Stimulated activated CD4-positive, alpha-beta T cell treated with anti-CD3 and anti-CD28 coated beads, Interleukin-15, amount 100 ng/mL, for 1 hour (primary cell): ENCODE measurements around the gene EED.

Source experiments
- DNase-seq, 2 donors: peaks; one replicate each; pipeline ENCODE4 v3.0.0-alpha.2; 2020; ENCODE audit warnings: low read depth in 1 of 2, low spot score in 1 of 2

Gene EED

GRCh38 chr11:86246293-86246675, 1.7 kb downstream of the EED start:
- DNase-seq, result no peak

DNA sequence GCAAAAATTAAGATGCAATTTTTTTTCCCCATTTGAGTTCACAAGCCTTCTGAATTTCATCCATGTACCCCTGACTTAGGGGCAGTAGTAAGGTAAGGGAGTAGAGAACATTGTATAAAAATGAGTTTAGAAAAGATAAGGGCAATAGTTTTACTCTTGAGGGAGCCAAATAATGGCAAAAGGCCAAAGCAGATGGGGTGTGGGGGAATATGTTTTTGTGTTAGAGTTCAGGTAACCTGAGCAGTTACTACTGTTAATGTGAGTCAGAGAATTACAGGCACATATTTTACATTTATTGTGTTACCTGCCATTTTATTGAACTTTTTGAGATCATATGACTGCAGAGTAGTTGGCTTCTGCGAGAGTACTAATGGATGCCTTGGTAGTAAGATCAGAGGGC, 3.1 kb downstream of the EED start:
- DNase-seq, result no peak

DNA sequence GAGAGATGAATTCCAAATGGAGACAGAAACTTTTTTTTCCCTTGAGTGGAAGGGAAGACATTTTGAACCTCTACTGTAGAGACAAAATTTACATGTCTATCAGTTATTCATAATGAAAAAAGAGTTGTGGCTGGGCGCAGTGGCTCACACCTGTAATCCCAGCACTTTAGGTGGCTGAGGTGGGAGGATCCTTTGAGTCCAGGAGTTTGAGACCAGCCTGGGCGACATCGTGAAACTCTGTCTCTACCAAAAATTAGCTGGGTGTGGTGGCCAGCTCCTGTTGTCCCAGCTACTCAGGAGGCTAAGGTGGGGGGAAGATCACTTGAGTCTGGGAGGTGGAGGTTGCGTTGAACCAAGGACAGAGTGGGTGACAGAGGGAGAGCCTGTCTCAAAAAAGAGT, 4.1 kb downstream of the EED start:
- DNase-seq, result no peak

- no peak for DNase-seq
These were observed 5.0 kb downstream of the EED start for GRCh38 chr11:86249307-86250098.

DNA sequence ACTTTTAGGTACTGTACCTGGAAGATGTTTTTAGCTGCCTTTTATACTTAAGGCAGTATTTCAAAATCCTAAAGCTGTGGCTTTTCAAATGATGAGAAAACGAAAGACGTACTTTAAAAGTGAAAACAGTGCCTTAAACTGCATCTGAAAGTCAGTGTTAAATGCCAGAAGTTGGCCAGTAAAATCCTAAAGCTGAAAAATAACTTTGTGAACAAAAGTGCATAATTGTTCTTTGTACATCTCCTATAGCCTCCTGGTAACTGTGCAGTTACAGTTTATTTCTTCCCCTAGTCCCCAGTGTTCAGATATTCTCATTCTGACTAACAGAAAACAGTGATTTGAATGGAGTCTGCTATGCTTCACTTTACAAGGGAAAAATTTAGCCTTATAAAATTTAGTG, 6.8 kb downstream of the EED start:
- no peak for DNase-seq

DNA sequence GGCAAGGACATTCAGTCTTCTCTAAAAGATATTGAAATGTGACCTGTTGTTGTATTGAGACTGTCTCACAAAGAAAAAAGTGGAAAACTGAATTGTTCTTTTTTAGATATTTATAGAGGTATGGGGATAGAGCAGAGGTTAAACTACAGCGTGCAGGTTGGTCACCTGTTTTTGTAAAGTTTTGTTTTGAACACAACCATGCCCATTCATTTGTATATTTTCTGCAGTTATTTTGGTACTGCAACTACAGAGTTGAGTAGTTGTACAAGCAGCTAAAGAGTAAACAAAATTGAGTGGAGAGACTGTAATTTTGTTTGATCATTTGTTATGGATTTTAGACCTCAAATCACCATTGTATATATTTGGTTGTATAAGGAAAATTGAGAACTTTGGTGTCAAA, 11.3 kb downstream of the EED start:
- DNase-seq, result no peak

DNA sequence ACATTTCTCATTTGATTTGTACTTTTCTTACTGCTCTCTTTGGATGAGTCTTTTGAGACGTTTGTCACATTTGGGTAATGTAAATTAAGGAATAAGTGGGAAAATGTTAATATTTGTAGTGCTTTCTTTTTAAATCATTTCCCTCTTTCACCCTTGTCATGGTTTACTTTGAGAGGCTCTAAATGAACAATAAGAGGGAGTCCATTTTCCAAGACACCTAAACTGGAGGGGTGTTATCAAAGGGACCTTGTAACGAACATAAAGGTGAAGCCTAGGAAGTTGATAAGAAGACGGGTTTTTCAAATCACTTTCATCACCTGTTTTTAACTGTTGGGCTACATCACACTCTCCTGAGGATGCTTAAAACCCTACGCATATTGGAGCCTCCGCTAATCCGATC, 12.1 kb downstream of the EED start:
- DNase-seq, result no peak

GRCh38 chr11:86257446-86257845, 12.9 kb downstream of the EED start:
- no peak for DNase-seq

GRCh38 chr11:86259730-86260129, 15.2 kb downstream of the EED start:
- no peak for DNase-seq

GRCh38 chr11:86261328-86261727, 16.8 kb downstream of the EED start:
- DNase-seq, result no peak

DNA sequence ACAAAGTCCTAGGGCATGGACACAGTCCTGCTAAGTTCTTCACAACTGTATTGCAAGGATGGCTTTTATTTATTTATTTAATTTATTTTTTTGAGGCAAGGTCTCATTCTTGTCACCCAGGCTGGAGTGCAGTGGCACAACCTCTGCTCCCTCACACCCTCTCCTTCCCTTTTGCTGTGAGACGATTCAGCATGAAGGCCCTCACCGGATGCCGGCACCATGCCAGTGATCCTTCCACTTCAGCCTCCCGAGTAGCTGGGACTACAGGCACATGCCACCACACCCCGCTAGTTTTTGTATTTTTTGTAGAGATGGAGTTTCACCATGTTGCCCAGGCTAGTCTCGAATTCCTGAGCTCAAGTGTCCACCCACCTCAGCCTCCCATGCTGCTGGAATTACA, 17.8 kb downstream of the EED start:
- DNase-seq, result no peak

- no peak for DNase-seq
These were observed 20.1 kb downstream of the EED start for GRCh38 chr11:86264649-86265048.

GRCh38 chr11:86265194-86265593, 20.6 kb downstream of the EED start:
- DNase-seq, result no peak

DNA sequence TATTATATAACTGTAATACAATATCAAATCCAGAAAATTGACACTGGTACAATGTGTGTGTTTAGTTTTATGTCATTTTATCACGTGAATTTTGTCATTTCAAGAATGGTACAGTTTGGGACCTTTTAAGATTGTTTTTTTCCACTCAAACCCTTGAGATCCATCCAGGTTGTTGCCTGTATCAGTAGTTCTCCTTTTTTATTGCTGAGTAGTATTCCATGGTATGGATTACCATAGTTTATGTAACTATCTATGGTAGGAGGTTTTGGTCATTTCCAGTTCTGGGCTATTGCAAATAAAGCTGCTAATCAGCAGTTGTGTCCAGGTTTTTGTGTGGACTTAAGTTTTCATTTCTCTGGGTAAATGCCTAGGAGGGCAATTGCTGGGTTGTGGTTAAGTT, 25.1 kb downstream of the EED start:
- DNase-seq, result no peak

GRCh38 chr11:86274503-86274902, 29.9 kb downstream of the EED start:
- no peak for DNase-seq

- no peak for DNase-seq
These were observed 30.4 kb downstream of the EED start for GRCh38 chr11:86274999-86275398.

- no peak for DNase-seq
These were observed 31.2 kb downstream of the EED start for GRCh38 chr11:86275493-86276370.

DNA sequence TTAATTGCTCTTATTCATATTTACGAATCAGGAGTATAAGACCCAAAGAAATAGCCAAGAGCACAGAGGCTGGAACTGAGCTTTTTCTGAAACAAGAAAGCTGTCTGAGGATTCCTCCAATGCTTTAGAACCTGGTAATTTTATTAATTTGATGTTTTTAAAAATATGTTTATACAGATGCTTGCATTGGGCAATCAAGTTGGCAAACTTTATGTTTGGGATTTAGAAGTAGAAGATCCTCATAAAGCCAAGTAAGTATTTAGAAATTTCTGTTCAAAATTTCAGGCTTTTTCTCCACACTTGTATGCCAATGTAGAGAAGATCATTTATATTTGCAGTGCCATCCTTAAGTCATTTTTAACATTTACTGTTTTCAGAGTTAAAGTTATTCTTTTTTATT, 33.2 kb downstream of the EED start:
- no peak for DNase-seq

DNA sequence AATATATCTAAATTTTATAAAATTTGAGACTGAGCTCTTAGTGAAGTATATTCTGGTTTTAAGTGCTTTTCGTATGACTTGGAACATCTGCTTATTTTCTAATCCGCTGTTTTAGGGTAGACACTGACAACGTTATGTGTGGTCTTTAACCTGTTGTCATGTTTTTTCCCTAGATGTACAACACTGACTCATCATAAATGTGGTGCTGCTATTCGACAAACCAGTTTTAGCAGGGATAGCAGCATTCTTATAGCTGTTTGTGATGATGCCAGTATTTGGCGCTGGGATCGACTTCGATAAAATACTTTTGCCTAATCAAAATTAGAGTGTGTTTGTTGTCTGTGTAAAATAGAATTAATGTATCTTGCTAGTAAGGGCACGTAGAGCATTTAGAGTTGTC, 33.7 kb downstream of the EED start:
- no peak for DNase-seq

DNA sequence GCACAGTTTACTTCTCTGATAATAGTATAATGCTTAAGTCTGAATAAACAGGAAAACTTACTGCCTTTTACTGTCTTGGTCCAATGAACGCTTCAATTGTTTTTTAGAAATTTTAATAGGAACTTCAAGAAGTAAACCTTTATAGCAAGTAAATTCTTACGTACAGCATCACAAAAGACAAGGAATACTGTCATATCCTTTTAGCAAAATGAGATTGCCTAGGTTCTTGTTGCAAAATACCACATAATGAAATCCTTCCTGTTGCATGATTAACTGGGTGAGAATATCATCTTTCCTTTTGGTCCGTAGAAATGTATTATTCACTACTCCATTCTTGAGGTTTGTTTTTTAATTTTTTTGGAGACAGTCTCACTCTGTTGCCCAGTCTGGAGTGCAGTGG, 35.2 kb downstream of the EED start:
- DNase-seq, result no peak

- no peak for DNase-seq
These were observed 42.9 kb downstream of the EED start for GRCh38 chr11:86287468-86287796.

- no peak for DNase-seq
These were observed 44.4 kb downstream of the EED start for GRCh38 chr11:86288776-86289507.
